GM12892 (cell line): ENCODE measurements around the gene ZNF774.

Source experiments
- DNase-seq: peaks from one replicate; pipeline ENCODE4 v3.0.0; 2011; ENCODE audit not compliant: insufficient read length
- FAIRE-seq: peaks from 2 replicates; lab custom pipeline; 2011; peaks lifted over from hg19 to GRCh38; lab: Jason Lieb, UNC
- POLR2A ChIP-seq: IDR thresholded peaks from 2 replicates; pipeline ENCODE4 v1.6.1; 2011; ENCODE audit warnings: low read depth, low read length, control low read depth
- POLR2AphosphoS5 ChIP-seq: IDR thresholded peaks from 2 replicates; pipeline ENCODE4 v1.6.1; 2011; ENCODE audit warnings: low read depth, low read length, control low read depth
- TAF1 ChIP-seq: IDR thresholded peaks from 2 replicates; pipeline ENCODE4 v1.6.1; 2011; ENCODE audit warnings: low read depth, mild to moderate bottlenecking, control low read depth, low read length, borderline replicate concordance

ZNF774 gene

GRCh38 chr15:90348456-90348855 lies 3.6 kb upstream of the ZNF774 start:
- FAIRE-seq: no peak
- DNase-seq: no peak

GRCh38 chr15:90349072-90349471 lies 3.0 kb upstream of the ZNF774 start:
- no peak for TF ChIP-seq POLR2A
- FAIRE-seq: no peak

More at GRCh38 chr15:90348456-90348855, 3.6 kb upstream of the ZNF774 start:
- TF ChIP-seq POLR2A (no peak), TAF1 (no peak), POLR2AphosphoS5 (no peak)

GRCh38 chr15:90349821-90350220 lies 2.3 kb upstream of the ZNF774 start:
- FAIRE-seq: no peak
- no peak for DNase-seq
- TF ChIP-seq TAF1 (no peak), POLR2A (no peak), POLR2AphosphoS5 (no peak)

More at GRCh38 chr15:90349072-90349471, 3.0 kb upstream of the ZNF774 start:
- DNase-seq: no peak

- TF ChIP-seq POLR2A: no peak
- TF ChIP-seq POLR2AphosphoS5: no peak
- TF ChIP-seq TAF1: no peak
- FAIRE-seq: no peak
- DNase-seq: no peak
Measured at GRCh38 chr15:90351479-90352106, 491 bp upstream of the ZNF774 start.

GRCh38 chr15:90354986-90355385 lies 2.9 kb downstream of the ZNF774 start:
- FAIRE-seq: no peak
- TF ChIP-seq TAF1 (no peak), POLR2AphosphoS5 (no peak), POLR2A (no peak)
- DNase-seq: no peak

- FAIRE-seq (no peak), DNase-seq (no peak)
- TF ChIP-seq POLR2A: no peak
- TF ChIP-seq TAF1: no peak
- TF ChIP-seq POLR2AphosphoS5: no peak
Measured at GRCh38 chr15:90358124-90359033, 6.3 kb downstream of the ZNF774 start.

- no peak for TF ChIP-seq POLR2AphosphoS5
- TF ChIP-seq TAF1: no peak
- TF ChIP-seq POLR2A: no peak
Measured at GRCh38 chr15:90360746-90361145, 8.7 kb downstream of the ZNF774 start.

GRCh38 chr15:90362936-90363212 lies 10.8 kb downstream of the ZNF774 start:
- FAIRE-seq (no peak), DNase-seq (no peak)
- no peak for TF ChIP-seq POLR2A
- no peak for TF ChIP-seq POLR2AphosphoS5
- TF ChIP-seq TAF1: no peak

More at GRCh38 chr15:90360746-90361145, 8.7 kb downstream of the ZNF774 start:
- no peak for DNase-seq
- no peak for FAIRE-seq

- TF ChIP-seq TAF1: no peak
- DNase-seq: no peak
- no peak for FAIRE-seq
Measured at GRCh38 chr15:90364251-90364650, 12.2 kb downstream of the ZNF774 start.

- TF ChIP-seq TAF1 (no peak), POLR2AphosphoS5 (no peak), POLR2A (no peak)
- no peak for DNase-seq
- FAIRE-seq: no peak
Measured at GRCh38 chr15:90365414-90366055, 13.5 kb downstream of the ZNF774 start.

- DNase-seq: no peak
- TF ChIP-seq POLR2AphosphoS5 (no peak), POLR2A (no peak), TAF1 (no peak)
- FAIRE-seq: no peak
Measured at GRCh38 chr15:90367576-90367975, 15.5 kb downstream of the ZNF774 start.

- FAIRE-seq (no peak), DNase-seq (no peak)
- TF ChIP-seq TAF1 (no peak), POLR2AphosphoS5 (no peak), POLR2A (no peak)
Measured at GRCh38 chr15:90375071-90375470, 23.0 kb downstream of the ZNF774 start.
